ENCODE data around the gene PLEKHM3. TPM values are rescaled to one million over a fixed set of nuclear protein-coding genes. Genes with fewer than 3 reads are reported as not detected.
A peak's percentile ranks its signal among the peaks of the same experiment; 100 is the strongest.
"Not testable (repeated sequence)": the region's sequence is repeated elsewhere in the genome, so short reads cannot be mapped to it uniquely, and the experiment has no call there.

The PLEKHM3 gene
- total RNA-seq, 1 experiment from 2014 or later: 19.9 TPM

- no peak overlapping the region for H3K27ac ChIP-seq (ENCODE audit: low read length)
- no peaks in the 10 kb centered on the region for H3K36me3 ChIP-seq (ENCODE audit: insufficient read depth, low read length)
- H3K27me3 ChIP-seq (ENCODE audit: low read length): no peaks in the 10 kb centered on the region
- no peaks in the 10 kb centered on the region for H3K9me3 ChIP-seq (ENCODE audit: low read length)
- H3K79me2 ChIP-seq (ENCODE audit: low read length): no peaks in the 10 kb centered on the region
- peaks cover 4% of the 10 kb centered on the region for H3K4me1 ChIP-seq (ENCODE audit: low read length)
- no peak overlapping the region for H3K4me2 ChIP-seq (ENCODE audit: low read depth, low read length, poor library complexity, severe bottlenecking)
- H3K4me3 ChIP-seq (ENCODE audit: low read length): no peak overlapping the region
- no peak overlapping the region for H2AFZ ChIP-seq (ENCODE audit: low read length)
- no peaks in the 10 kb centered on the region for H3K9me2 ChIP-seq (replicated peaks; ENCODE audit: insufficient read depth, low read length)
- no peak overlapping the region for H3K9ac ChIP-seq (ENCODE audit: low read length)
- DNase-seq: no peak
- H4K20me1 ChIP-seq (ENCODE audit: insufficient read depth, low read depth, low read length): no peaks in the 10 kb centered on the region
Observed at GRCh38 chr2:207812058-207812725, 213.1 kb downstream of the PLEKHM3 start.

- not testable (repeated sequence) for H3K27me3 ChIP-seq (ENCODE audit: low read length); H3K9me2 ChIP-seq (replicated peaks; ENCODE audit: insufficient read depth, low read length); H3K36me3 ChIP-seq (ENCODE audit: insufficient read depth, low read length); H3K27ac ChIP-seq (ENCODE audit: low read length); DNase-seq; H2AFZ ChIP-seq (ENCODE audit: low read length); H4K20me1 ChIP-seq (ENCODE audit: insufficient read depth, low read depth, low read length); H3K4me1 ChIP-seq (ENCODE audit: low read length); H3K4me3 ChIP-seq (ENCODE audit: low read length); H3K4me2 ChIP-seq (ENCODE audit: low read depth, low read length, poor library complexity, severe bottlenecking); H3K79me2 ChIP-seq (ENCODE audit: low read length); H3K9ac ChIP-seq (ENCODE audit: low read length); H3K9me3 ChIP-seq (ENCODE audit: low read length)
Observed at GRCh38 chr2:207811658-207812057, 213.7 kb downstream of the PLEKHM3 start.

GRCh38 chr2:207810200-207810788, 215.0 kb downstream of the PLEKHM3 start:
- Histone ChIP-seq H2AFZ (ENCODE audit: low read length) (no peak overlapping the region), H3K4me1 (ENCODE audit: low read length) (peaks cover 4% of the 10 kb centered on the region), H3K27ac (ENCODE audit: low read length) (no peak overlapping the region), H4K20me1 (ENCODE audit: insufficient read depth, low read depth, low read length) (no peaks in the 10 kb centered on the region), H3K79me2 (ENCODE audit: low read length) (no peaks in the 10 kb centered on the region), H3K9ac (ENCODE audit: low read length) (no peak overlapping the region), H3K36me3 (ENCODE audit: insufficient read depth, low read length) (no peaks in the 10 kb centered on the region), H3K9me2 (replicated peaks; ENCODE audit: insufficient read depth, low read length) (no peaks in the 10 kb centered on the region), H3K9me3 (ENCODE audit: low read length) (no peaks in the 10 kb centered on the region), H3K4me3 (ENCODE audit: low read length) (no peak overlapping the region), H3K27me3 (ENCODE audit: low read length) (no peaks in the 10 kb centered on the region), H3K4me2 (ENCODE audit: low read depth, low read length, poor library complexity, severe bottlenecking) (peak overlapping the region; percentile 3)
- DNase-seq: no peak

GRCh38 chr2:207808119-207808518, 217.2 kb downstream of the PLEKHM3 start:
- Histone ChIP-seq H3K4me1 (ENCODE audit: low read length) (peaks cover 4% of the 10 kb centered on the region), H3K9me2 (replicated peaks; ENCODE audit: insufficient read depth, low read length) (no peaks in the 10 kb centered on the region), H3K27me3 (ENCODE audit: low read length) (no peaks in the 10 kb centered on the region), H3K9me3 (ENCODE audit: low read length) (no peaks in the 10 kb centered on the region), H3K36me3 (ENCODE audit: insufficient read depth, low read length) (no peaks in the 10 kb centered on the region), H3K9ac (ENCODE audit: low read length) (no peak overlapping the region), H3K4me3 (ENCODE audit: low read length) (no peak overlapping the region), H2AFZ (ENCODE audit: low read length) (no peak overlapping the region), H3K27ac (ENCODE audit: low read length) (no peak overlapping the region), H4K20me1 (ENCODE audit: insufficient read depth, low read depth, low read length) (no peaks in the 10 kb centered on the region), H3K79me2 (ENCODE audit: low read length) (no peaks in the 10 kb centered on the region), H3K4me2 (ENCODE audit: low read depth, low read length, poor library complexity, severe bottlenecking) (no peak overlapping the region)
- no peak for DNase-seq

- no peaks in the 10 kb centered on the region for H3K9me2 ChIP-seq (replicated peaks; ENCODE audit: insufficient read depth, low read length)
- H3K36me3 ChIP-seq (ENCODE audit: insufficient read depth, low read length): no peaks in the 10 kb centered on the region
- H2AFZ ChIP-seq (ENCODE audit: low read length): no peak overlapping the region
- no peaks in the 10 kb centered on the region for H3K27me3 ChIP-seq (ENCODE audit: low read length)
- H3K79me2 ChIP-seq (ENCODE audit: low read length): no peaks in the 10 kb centered on the region
- no peak overlapping the region for H3K4me2 ChIP-seq (ENCODE audit: low read depth, low read length, poor library complexity, severe bottlenecking)
- no peak overlapping the region for H3K27ac ChIP-seq (ENCODE audit: low read length)
- no peaks in the 10 kb centered on the region for H4K20me1 ChIP-seq (ENCODE audit: insufficient read depth, low read depth, low read length)
- DNase-seq: no peak
- H3K9ac ChIP-seq (ENCODE audit: low read length): no peak overlapping the region
- no peaks in the 10 kb centered on the region for H3K9me3 ChIP-seq (ENCODE audit: low read length)
- H3K4me3 ChIP-seq (ENCODE audit: low read length): no peak overlapping the region
- peaks cover 4% of the 10 kb centered on the region for H3K4me1 ChIP-seq (ENCODE audit: low read length)
Observed at GRCh38 chr2:207807516-207807915, 217.8 kb downstream of the PLEKHM3 start.

GRCh38 chr2:207805566-207806226, 219.6 kb downstream of the PLEKHM3 start:
- Histone ChIP-seq H3K4me3 (ENCODE audit: low read length) (no peak overlapping the region), H3K79me2 (ENCODE audit: low read length) (no peaks in the 10 kb centered on the region), H3K4me2 (ENCODE audit: low read depth, low read length, poor library complexity, severe bottlenecking) (no peak overlapping the region), H2AFZ (ENCODE audit: low read length) (no peak overlapping the region), H3K9me3 (ENCODE audit: low read length) (no peaks in the 10 kb centered on the region), H3K27ac (ENCODE audit: low read length) (no peak overlapping the region), H3K4me1 (ENCODE audit: low read length) (peaks cover 2% of the 10 kb centered on the region), H4K20me1 (ENCODE audit: insufficient read depth, low read depth, low read length) (no peaks in the 10 kb centered on the region), H3K27me3 (ENCODE audit: low read length) (no peaks in the 10 kb centered on the region), H3K36me3 (ENCODE audit: insufficient read depth, low read length) (no peaks in the 10 kb centered on the region), H3K9me2 (replicated peaks; ENCODE audit: insufficient read depth, low read length) (no peaks in the 10 kb centered on the region), H3K9ac (ENCODE audit: low read length) (no peak overlapping the region)
- no peak for DNase-seq

- Histone ChIP-seq H3K4me2 (ENCODE audit: low read depth, low read length, poor library complexity, severe bottlenecking) (no peak overlapping the region), H3K9ac (ENCODE audit: low read length) (no peak overlapping the region), H3K27me3 (ENCODE audit: low read length) (no peaks in the 10 kb centered on the region), H3K4me3 (ENCODE audit: low read length) (no peak overlapping the region), H4K20me1 (ENCODE audit: insufficient read depth, low read depth, low read length) (no peaks in the 10 kb centered on the region), H3K79me2 (ENCODE audit: low read length) (no peaks in the 10 kb centered on the region), H3K4me1 (ENCODE audit: low read length) (no peaks in the 10 kb centered on the region), H3K9me3 (ENCODE audit: low read length) (no peaks in the 10 kb centered on the region), H3K36me3 (ENCODE audit: insufficient read depth, low read length) (no peaks in the 10 kb centered on the region), H3K27ac (ENCODE audit: low read length) (no peak overlapping the region), H3K9me2 (replicated peaks; ENCODE audit: insufficient read depth, low read length) (no peaks in the 10 kb centered on the region), H2AFZ (ENCODE audit: low read length) (no peak overlapping the region)
- no peak for DNase-seq
Observed at GRCh38 chr2:207802650-207803049, 222.7 kb downstream of the PLEKHM3 start.

- H3K79me2 ChIP-seq (ENCODE audit: low read length): no peaks in the 10 kb centered on the region
- no peak for DNase-seq
- no peaks in the 10 kb centered on the region for H3K9me3 ChIP-seq (ENCODE audit: low read length)
- no peak overlapping the region for H3K27ac ChIP-seq (ENCODE audit: low read length)
- H3K27me3 ChIP-seq (ENCODE audit: low read length): no peaks in the 10 kb centered on the region
- H3K9me2 ChIP-seq (replicated peaks; ENCODE audit: insufficient read depth, low read length): no peaks in the 10 kb centered on the region
- H3K36me3 ChIP-seq (ENCODE audit: insufficient read depth, low read length): no peaks in the 10 kb centered on the region
- no peak overlapping the region for H3K4me2 ChIP-seq (ENCODE audit: low read depth, low read length, poor library complexity, severe bottlenecking)
- no peak overlapping the region for H3K9ac ChIP-seq (ENCODE audit: low read length)
- H3K4me1 ChIP-seq (ENCODE audit: low read length): no peaks in the 10 kb centered on the region
- H3K4me3 ChIP-seq (ENCODE audit: low read length): no peak overlapping the region
- H2AFZ ChIP-seq (ENCODE audit: low read length): no peak overlapping the region
- H4K20me1 ChIP-seq (ENCODE audit: insufficient read depth, low read depth, low read length): no peaks in the 10 kb centered on the region
Observed at GRCh38 chr2:207801259-207801658, 224.1 kb downstream of the PLEKHM3 start.

Data from Karpas-422 (cell line).